Limb (tissue), 2 donors: Measurements from ENCODE around the gene EGR1.
A peak's percentile ranks its signal among the peaks of the same experiment; 100 is the strongest.

Source experiments
- DNase-seq, 2 donors: peaks; one replicate each; pipeline ENCODE4 v3.0.0-alpha.2; 2016; ENCODE audit errors: extremely low spot score in 2 of 2

Gene EGR1

GRCh38 chr5:138465261-138466124, at the start of gene EGR1:
TSS of gene EGR1 (plus strand) at chr5:138465479. CDS start at chr5:138465762, 283 bp downstream.
- peak in 1 of 2 donors; percentile 96 for DNase-seq

GRCh38 chr5:138418444-138418843, 46.8 kb upstream of the EGR1 start:
- no peak for DNase-seq

- no peak for DNase-seq
Observed at GRCh38 chr5:138425079-138425478, 40.2 kb upstream of the EGR1 start.

- no peak for DNase-seq
Observed at GRCh38 chr5:138435943-138436342, 29.3 kb upstream of the EGR1 start.

GRCh38 chr5:138438003-138438723, 27.1 kb upstream of the EGR1 start:
- DNase-seq: no peak

- peak; percentile 46 to 82 for DNase-seq
Observed at GRCh38 chr5:138438724-138439476, 26.4 kb upstream of the EGR1 start, which contains the start of gene REEP2. TSS of gene REEP2 (plus strand) at chr5:138439057. CDS start at chr5:138439209, 152 bp downstream.

GRCh38 chr5:138439477-138440158, 25.7 kb upstream of the EGR1 start:
- DNase-seq: no peak

GRCh38 chr5:138440159-138441073, 24.9 kb upstream of the EGR1 start:
- DNase-seq: no peak

- no peak for DNase-seq
Observed at GRCh38 chr5:138441221-138441620, 24.1 kb upstream of the EGR1 start.

GRCh38 chr5:138444078-138444773, 21.1 kb upstream of the EGR1 start:
- DNase-seq: no peak

- DNase-seq: no peak
Observed at GRCh38 chr5:138444774-138445546, 20.3 kb upstream of the EGR1 start.

- no peak for DNase-seq
Observed at GRCh38 chr5:138445547-138446271, 19.6 kb upstream of the EGR1 start.

- DNase-seq: no peak
Observed at GRCh38 chr5:138448070-138448469, 17.2 kb upstream of the EGR1 start.

GRCh38 chr5:138448481-138449398, 16.5 kb upstream of the EGR1 start:
- DNase-seq: peak in 1 of 2 donors; percentile 63

GRCh38 chr5:138449501-138450239, 15.6 kb upstream of the EGR1 start:
- peak; percentile 82 to 92 for DNase-seq

GRCh38 chr5:138450971-138451370, 14.3 kb upstream of the EGR1 start:
- DNase-seq: no peak
